HepG2 (cell line): ENCODE measurements around the gene ACSF3. TPM values are rescaled to one million over a fixed set of nuclear protein-coding genes. Genes with fewer than 3 reads are reported as not detected.

Experiments used
- ATAD3A ChIP-seq: sonication (generic); formaldehyde crosslinking; IDR thresholded peaks from 2 replicates; pipeline ENCODE4 v1.4.0; 2020; ENCODE audit warnings: missing genetic modification reagents
- CBX1 ChIP-seq: IDR thresholded peaks from one replicate; pipeline ENCODE4 v1.6.1; 2016; ENCODE audit warnings: antibody characterized with exemption, low read depth
- HDAC1 ChIP-seq: sonication (generic); formaldehyde crosslinking; IDR thresholded peaks from 2 replicates; pipeline ENCODE4 v1.5.1; 2020; ENCODE audit warnings: mild to moderate bottlenecking, missing genetic modification reagents
- HDAC2 ChIP-seq: sonication (generic); formaldehyde crosslinking; IDR thresholded peaks from 2 replicates; pipeline ENCODE4 v1.4.0; 2020; ENCODE audit warnings: missing genetic modification reagents
- MAZ ChIP-seq, 2 experiments: sonication (generic) in 1 of 2; formaldehyde crosslinking in 1 of 2; IDR thresholded peaks; 2 replicates each; pipeline versions ENCODE4 v1.5.0 to v1.6.1; 2012 to 2020; ENCODE audit warnings: low read depth in 2 of 2, mild to moderate bottlenecking in 2 of 2, borderline replicate concordance in 1 of 2, improper control_type of control experiment in 1 of 2, low read length in 1 of 2, missing genetic modification reagents in 1 of 2, moderate library complexity in 1 of 2
- PATZ1 ChIP-seq: sonication (generic); formaldehyde crosslinking; IDR thresholded peaks from 2 replicates; pipeline ENCODE4 v1.4.0; 2020; ENCODE audit warnings: missing genetic modification reagents
- ZC3H4 ChIP-seq: sonication (generic); formaldehyde crosslinking; IDR thresholded peaks from 2 replicates; pipeline ENCODE4 v1.4.0; 2020; ENCODE audit warnings: missing genetic modification reagents, borderline replicate concordance
- ZFP36 ChIP-seq: fragments of 150-350 bp; IDR thresholded peaks from 2 replicates; pipeline ENCODE4 v1.6.1; 2018; ENCODE audit warnings: borderline replicate concordance, low read length, low read depth; ENCODE audit not compliant: partially characterized antibody
- ZHX1 ChIP-seq: sonication (generic); formaldehyde crosslinking; IDR thresholded peaks from 2 replicates; pipeline ENCODE4 v1.8.1; 2022; ENCODE audit warnings: low read depth, mild to moderate bottlenecking, missing genetic modification reagents
- ZNF546 ChIP-seq: sonication (generic); formaldehyde crosslinking; conservative IDR thresholded peaks from 2 replicates; pipeline ENCODE4 v1.8.1; 2023; ENCODE audit warnings: mild to moderate bottlenecking, missing genetic modification reagents
- polyA plus RNA-seq, 8 experiments: library from polyadenylated mRNA; depleted of rRNA in 3 of 8; stranded (reverse) in 7 of 8; unstranded in 1 of 8; fragments of >200 nt; fragmentation: Illumina TruSeq in 4 of 8; extraction: Trizol in 4 of 8; gene quantifications; 2 replicates each; pipeline versions ENCODE4 v1.2.1 to v1.2.3, GENCODE V29; 2011 to 2016; ENCODE audit warnings: low read depth in 4 of 8, missing spikeins in 1 of 8, mixed read lengths in 1 of 8; ENCODE audit not compliant: insufficient read depth in 1 of 8
- total RNA-seq, 5 experiments: library from RNA; depleted of rRNA; stranded (reverse); fragments of >200 nt; fragmentation: Illumina TruSeq; extraction: Trizol; gene quantifications; 2 replicates each; pipeline ENCODE4 v1.2.3, GENCODE V29; 2016; ENCODE audit warnings: low read depth in 1 of 5

ACSF3 gene
- total and polyA plus RNA-seq, 2 of the 13 experiments (the other 11 are each of a cell fraction or from before 2014, with no cell fraction given), result 14.9 to 30.6 TPM

- TF ChIP-seq PATZ1 (CRISPR knock-in tag) (no peak), ZC3H4 (CRISPR knock-in tag) (no peak), HDAC1 (0 out of 2 replicates have a peak, but pooled peaks have one; percentile 24), CBX1 (no peak), ZFP36 (no peak), ZNF546 (peak; percentile 84; the same call in 1 of the 2 replicates), MAZ (IDR thresholded peaks at IDR 0.05; ENCODE audit: borderline replicate concordance, low read depth, low read length) (no peak), MAZ (CRISPR knock-in tag; IDR thresholded peaks at IDR 0.05; ENCODE audit: low read depth) (peak; percentile 55; the same call in 1 of the 2 replicates), ZHX1 (CRISPR knock-in tag) (no peak), ATAD3A (CRISPR knock-in tag) (peak; percentile 66; the same call in 1 of the 2 replicates), HDAC2 (CRISPR knock-in tag) (peak; percentile 42; the same call in 1 of the 2 replicates)
These were observed 96.7 kb downstream of the ACSF3 start (continued) for GRCh38 chr16:89190150-89190958.
